ENCODE results near the gene MAP3K3. TPM values are rescaled to one million over a fixed set of nuclear protein-coding genes. Genes with fewer than 3 reads are reported as not detected.

The MAP3K3 gene
- total RNA-seq, 2 donors from 2014 or later: 21.0 to 33.3 TPM

DNA sequence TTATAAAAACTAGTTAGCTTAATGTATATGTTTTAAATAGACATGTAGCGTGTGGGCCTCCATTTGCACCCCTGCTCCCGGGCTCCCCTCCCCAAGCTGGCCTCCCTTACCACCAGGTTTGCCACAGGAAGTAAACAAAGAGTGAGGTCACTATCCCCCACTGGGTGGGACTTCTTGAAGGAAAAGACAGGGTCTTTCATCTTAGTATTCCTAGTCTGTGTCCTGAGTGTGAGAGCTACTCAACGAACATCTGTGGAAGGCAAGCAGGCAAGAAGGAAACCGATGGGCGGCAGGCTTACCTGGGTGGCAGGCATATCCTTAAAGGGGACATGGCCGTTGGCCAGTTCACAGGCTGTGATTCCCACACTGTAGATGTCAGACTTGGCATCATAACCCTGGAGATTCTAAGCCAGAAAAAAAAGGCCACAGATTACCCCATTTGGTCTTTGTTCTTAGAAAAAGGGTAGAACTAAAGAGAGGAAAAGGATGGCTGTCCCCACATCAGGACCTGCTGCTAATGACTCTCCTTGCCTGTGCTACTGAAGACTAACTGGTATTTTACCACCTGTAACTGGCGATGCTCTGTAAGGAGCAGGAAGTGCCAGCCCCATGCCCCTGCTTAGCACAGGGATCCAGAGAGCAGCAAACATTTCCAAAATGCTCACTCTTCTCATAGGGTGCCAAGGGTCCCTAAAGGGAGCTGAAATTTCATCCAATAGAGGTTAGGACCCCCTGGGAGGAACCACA lies 84.3 kb downstream of the MAP3K3 start:
- ATAC-seq (no peak), DNase-seq (no peak)
- no peak for TF ChIP-seq POLR2A (IDR thresholded peaks at IDR 0.05)
- TF ChIP-seq, protein P1, sequence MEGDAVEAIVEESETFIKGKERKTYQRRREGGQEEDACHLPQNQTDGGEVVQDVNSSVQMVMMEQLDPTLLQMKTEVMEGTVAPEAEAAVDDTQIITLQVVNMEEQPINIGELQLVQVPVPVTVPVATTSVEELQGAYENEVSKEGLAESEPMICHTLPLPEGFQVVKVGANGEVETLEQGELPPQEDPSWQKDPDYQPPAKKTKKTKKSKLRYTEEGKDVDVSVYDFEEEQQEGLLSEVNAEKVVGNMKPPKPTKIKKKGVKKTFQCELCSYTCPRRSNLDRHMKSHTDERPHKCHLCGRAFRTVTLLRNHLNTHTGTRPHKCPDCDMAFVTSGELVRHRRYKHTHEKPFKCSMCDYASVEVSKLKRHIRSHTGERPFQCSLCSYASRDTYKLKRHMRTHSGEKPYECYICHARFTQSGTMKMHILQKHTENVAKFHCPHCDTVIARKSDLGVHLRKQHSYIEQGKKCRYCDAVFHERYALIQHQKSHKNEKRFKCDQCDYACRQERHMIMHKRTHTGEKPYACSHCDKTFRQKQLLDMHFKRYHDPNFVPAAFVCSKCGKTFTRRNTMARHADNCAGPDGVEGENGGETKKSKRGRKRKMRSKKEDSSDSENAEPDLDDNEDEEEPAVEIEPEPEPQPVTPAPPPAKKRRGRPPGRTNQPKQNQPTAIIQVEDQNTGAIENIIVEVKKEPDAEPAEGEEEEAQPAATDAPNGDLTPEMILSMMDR (IDR thresholded peaks at IDR 0.05): no peak
- Histone ChIP-seq H3K27me3 (no peaks in the 10 kb centered on the region), H3K27ac (no peak overlapping the region), H3K36me3 (replicated peaks in 1 of 2; ENCODE audit: insufficient read depth in 1 of 2, low read depth in 2 of 2) (peaks cover 0 to 8% of the 10 kb centered on the region in 2 donors), H3K4me1 (peaks cover 17% of the 10 kb centered on the region), H3K9me3 (no peaks in the 10 kb centered on the region), H3K4me3 (no peak overlapping the region)
- intact Hi-C loops (cut with DNase I): no loop called here
- WGBS, 2 donors: 81 to 85% methylated on average over 7 of the region's 7 CpGs

GRCh38 chr17:63707151-63707550 lies 84.9 kb downstream of the MAP3K3 start:
- no peak for DNase-seq
- Histone ChIP-seq H3K27me3 (no peaks in the 10 kb centered on the region), H3K27ac (no peak overlapping the region), H3K9me3 (no peaks in the 10 kb centered on the region), H3K36me3 (replicated peaks in 1 of 2; ENCODE audit: insufficient read depth in 1 of 2, low read depth in 2 of 2) (peaks cover 0 to 8% of the 10 kb centered on the region in 2 donors), H3K4me3 (no peak overlapping the region), H3K4me1 (peaks cover 17% of the 10 kb centered on the region)
- intact Hi-C loops (cut with DNase I): no loop called here
- WGBS, 2 donors: 95 to 98% methylated on average over 6 to 8 of the region's 11 CpGs
- ATAC-seq: no peak
- no peak for TF ChIP-seq POLR2A (IDR thresholded peaks at IDR 0.05)
- TF ChIP-seq, protein P1 (IDR thresholded peaks at IDR 0.05): no peak

DNA sequence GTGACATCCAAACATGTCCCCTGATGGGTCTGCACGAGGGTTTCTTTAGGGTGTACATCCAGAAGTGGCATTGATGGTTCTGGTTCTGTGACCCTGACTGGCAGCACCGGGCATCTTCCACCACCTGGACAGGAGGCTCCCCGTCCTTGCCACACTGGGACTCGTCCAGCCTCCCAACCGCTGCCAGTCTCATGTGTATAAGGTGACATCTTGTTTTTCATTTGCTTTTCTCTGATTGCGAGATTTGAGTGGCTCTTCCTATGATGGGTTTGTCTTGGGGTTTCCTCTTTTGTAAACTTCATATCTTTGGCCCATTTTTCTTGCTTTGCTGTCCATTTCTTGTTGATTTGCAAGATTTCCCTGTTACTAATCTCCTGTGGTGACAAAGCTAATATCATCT lies 86.9 kb downstream of the MAP3K3 start:
- Histone ChIP-seq H3K36me3 (replicated peaks in 1 of 2; ENCODE audit: insufficient read depth in 1 of 2, low read depth in 2 of 2) (peaks cover 0 to 12% of the 10 kb centered on the region in 2 donors), H3K4me3 (no peak overlapping the region), H3K4me1 (peaks cover 17% of the 10 kb centered on the region), H3K9me3 (no peaks in the 10 kb centered on the region), H3K27ac (peak overlapping the region in 2 of 4 donors; percentile 63 to 83), H3K27me3 (no peaks in the 10 kb centered on the region)
- 90 to 96% methylated on average over 6 of the region's 6 CpGs for WGBS, 2 donors
- ATAC-seq (no peak), DNase-seq (no peak)
- TF ChIP-seq POLR2A (IDR thresholded peaks at IDR 0.05): no peak
- TF ChIP-seq, protein P1 (IDR thresholded peaks at IDR 0.05): no peak
- intact Hi-C loops (cut with DNase I): no loop called here

DNA sequence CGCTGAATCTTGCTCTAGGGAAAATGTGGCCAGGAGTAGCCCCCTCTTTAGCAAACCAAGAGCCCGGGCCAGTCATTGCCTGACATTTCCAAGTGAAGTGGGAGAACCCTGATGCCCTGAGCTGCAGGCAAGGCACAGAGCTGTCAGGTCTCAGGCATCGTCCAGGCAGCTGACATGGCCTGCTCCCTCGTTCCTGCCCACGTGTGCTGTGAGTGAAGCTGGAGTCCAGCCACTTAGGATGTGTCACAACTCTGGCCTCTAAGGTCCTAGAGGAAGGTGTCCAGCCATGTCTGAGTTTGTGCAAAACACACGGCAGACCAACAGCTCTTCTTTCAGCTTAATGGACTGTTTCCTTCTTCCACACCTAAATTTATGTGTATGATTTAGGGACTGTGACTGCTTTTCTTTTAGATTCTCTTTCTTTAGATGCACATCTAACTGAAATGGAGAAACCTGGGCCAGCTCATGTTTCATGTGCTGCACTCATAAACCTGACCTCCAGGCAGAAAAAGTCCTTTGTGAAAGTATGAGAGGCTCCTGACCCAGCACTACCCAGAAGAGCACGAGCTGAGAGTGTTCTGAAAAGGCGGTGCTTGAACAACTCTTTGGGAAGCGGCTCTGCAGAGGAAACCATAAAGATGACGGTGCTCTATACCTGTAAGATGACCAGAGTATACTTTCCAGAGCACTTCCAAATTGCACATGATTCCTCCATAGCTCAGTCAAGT lies 92.5 kb downstream of the MAP3K3 start:
- Histone ChIP-seq H3K4me3 (no peak overlapping the region), H3K4me1 (peaks cover 11% of the 10 kb centered on the region), H3K27ac (no peak overlapping the region), H3K27me3 (no peaks in the 10 kb centered on the region), H3K9me3 (no peaks in the 10 kb centered on the region), H3K36me3 (replicated peaks in 1 of 2; ENCODE audit: insufficient read depth in 1 of 2, low read depth in 2 of 2) (peaks cover 0 to 7% of the 10 kb centered on the region in 2 donors)
- intact Hi-C loops (cut with DNase I): no loop called here
- peak in 1 of 4 donors; percentile 42 for DNase-seq
- TF ChIP-seq, protein P1 (IDR thresholded peaks at IDR 0.05): no peak
- no peak for TF ChIP-seq POLR2A (IDR thresholded peaks at IDR 0.05)
- no peak for ATAC-seq
- 77 to 80% methylated on average over 9 to 10 of the region's 10 CpGs for WGBS, 2 donors

Data from body of pancreas (tissue), 4 donors.